K562 (cell line): Measurements from ENCODE around the gene CRIP1. TPM values are rescaled to one million over a fixed set of nuclear protein-coding genes. Genes with fewer than 3 reads are reported as not detected.

Source experiments
- ATAC-seq: fragments of 200-7000 bp; cut with Tn5 transposase; 3 replicates; pipeline ENCODE4 v1.9.1; 2020; ENCODE audit warnings: moderate library complexity
- BruUV-seq: library from RNA; stranded (reverse); fragments of 400-500 nt; replicated peaks from 2 replicates; lab custom pipeline; 2021; lab: Mats Ljungman, UMichigan
- CTCF ChIA-PET: fragments of 300-600 bp; formaldehyde crosslinking; extraction: SDS; loops from one replicate; lab custom pipeline; 2021; ENCODE audit warnings: low intra/inter-chr PET ratio; lab: Yijun Ruan, JAX
- POLR2A ChIA-PET: fragments of 300-600, 350-650 bp; sonication (Branson Sonifier 250); formaldehyde crosslinking; extraction: SDS; loops from one replicate; lab custom pipeline; 2021; ENCODE audit warnings: antibody characterized with exemption, inconsistent platforms; lab: Yijun Ruan, JAX
- DNase-seq, 4 experiments: peaks; one replicate each; pipeline versions ENCODE4 v3.0.0 to v3.0.0-alpha.2; 2011 to 2018; ENCODE audit warnings: low spot score in 3 of 4, mixed read lengths in 3 of 4; ENCODE audit errors: extremely low read depth in 1 of 4
- FAIRE-seq: peaks from 2 replicates; lab custom pipeline; 2011; peaks lifted over from hg19 to GRCh38; lab: Jason Lieb, UNC
- H2AFZ ChIP-seq: 2 replicates; pipeline ENCODE4 v1.6.0; 2011; ENCODE audit warnings: low read depth, low read length, control low read depth, inconsistent platforms
- H3K27ac ChIP-seq: fragments of 200-600 bp; 3 replicates; pipeline ENCODE4 v1.8.0; 2011; ENCODE audit warnings: low read depth, mild to moderate bottlenecking, control low read depth, inconsistent platforms, low read length, moderate library complexity, mixed read lengths; ENCODE audit errors: extremely low read depth
- H3K27me3 ChIP-seq, 2 experiments: fragments of 300-600 bp in 1 of 2; 2 replicates in 1 of 2; 3 replicates in 1 of 2; pipeline versions ENCODE4 v1.6.0 to v1.8.0; 2011; ENCODE audit warnings: inconsistent platforms in 2 of 2, low read length in 2 of 2, mild to moderate bottlenecking in 1 of 2, mixed read lengths in 1 of 2, moderate library complexity in 1 of 2; ENCODE audit not compliant: control insufficient read depth in 2 of 2, insufficient read depth in 2 of 2
- H3K36me3 ChIP-seq: fragments of 300-600 bp; 3 replicates; pipeline ENCODE4 v1.8.0; 2011; ENCODE audit warnings: mild to moderate bottlenecking, low read length, inconsistent platforms; ENCODE audit not compliant: control insufficient read depth, insufficient read depth
- H3K4me1 ChIP-seq, 2 experiments: fragments of 200-600 bp in 1 of 2; replicated peaks in 1 of 2; 2 replicates in 1 of 2; 3 replicates in 1 of 2; pipeline versions ENCODE4 v1.5.1 to v1.8.0; 2011; ENCODE audit warnings: inconsistent platforms in 2 of 2, low read length in 2 of 2, mild to moderate bottlenecking in 1 of 2, mixed read lengths in 1 of 2, moderate library complexity in 1 of 2; ENCODE audit not compliant: control insufficient read depth in 2 of 2, insufficient read depth in 2 of 2
- H3K4me2 ChIP-seq: 2 replicates; pipeline ENCODE4 v1.6.1; 2011; ENCODE audit warnings: low read length, control low read depth, inconsistent platforms, mixed read lengths; ENCODE audit not compliant: insufficient read depth
- H3K4me3 ChIP-seq: fragments of 200-600 bp; sonication (generic), shearing (Covaris generic); 2 replicates; pipeline ENCODE4 v1.5.1; 2016; ENCODE audit warnings: control low read depth, inconsistent platforms
- H3K79me2 ChIP-seq: fragments of 200-600 bp; 3 replicates; pipeline ENCODE4 v1.8.0; 2011; ENCODE audit warnings: low read length, inconsistent platforms; ENCODE audit not compliant: control insufficient read depth, insufficient read depth
- H3K9ac ChIP-seq, 2 experiments: 2 replicates each; pipeline versions ENCODE4 v1.6.0 to v1.6.1; 2011; ENCODE audit warnings: low read depth in 2 of 2, low read length in 2 of 2, control low read depth in 1 of 2, inconsistent platforms in 1 of 2, mild to moderate bottlenecking in 1 of 2, mixed read lengths in 1 of 2; ENCODE audit not compliant: insufficient read depth in 1 of 2
- H3K9me1 ChIP-seq: one replicate; pipeline ENCODE4 v1.6.0; 2011; ENCODE audit warnings: inconsistent platforms, mild to moderate bottlenecking, low read length, moderate library complexity; ENCODE audit not compliant: control insufficient read depth, insufficient read depth
- H3K9me3 ChIP-seq: replicated peaks from 2 replicates; pipeline ENCODE4 v1.5.1; 2011; ENCODE audit warnings: low read depth, low read length, inconsistent platforms; ENCODE audit not compliant: control insufficient read depth, insufficient read depth
- H4K20me1 ChIP-seq: replicated peaks from 2 replicates; pipeline ENCODE4 v1.6.1; 2011; ENCODE audit warnings: low read length, inconsistent platforms, mixed read lengths; ENCODE audit not compliant: control insufficient read depth, insufficient read depth
- DNMT1 ChIP-seq: fragments of 450-650 bp; IDR thresholded peaks from 2 replicates; pipeline ENCODE4 v1.6.1; 2016; ENCODE audit warnings: antibody characterized with exemption, mild to moderate bottlenecking
- JUN ChIP-seq, 2 experiments: sonication (generic) in 1 of 2; formaldehyde crosslinking in 1 of 2; IDR thresholded peaks; 2 replicates each; pipeline versions ENCODE4 v1.6.1 to v1.8.0; 2012 to 2022; ENCODE audit warnings: borderline replicate concordance in 2 of 2, mild to moderate bottlenecking in 2 of 2, improper control_type of control experiment in 1 of 2, low read depth in 1 of 2, low read length in 1 of 2, missing genetic modification reagents in 1 of 2
- MCM3 ChIP-seq: fragments of 450-650 bp; IDR thresholded peaks from 2 replicates; pipeline ENCODE4 v1.6.1; 2016
- POLR2G ChIP-seq: fragments of 200-400 bp; formaldehyde crosslinking; IDR thresholded peaks from 2 replicates; pipeline ENCODE4 v1.6.1; 2017; ENCODE audit warnings: low read depth, mild to moderate bottlenecking, antibody characterized with exemption, low read length, moderate library complexity
- SLC30A9 ChIP-seq: fragments of 250-450 bp; sonication (Bioruptor Pico); IDR thresholded peaks from 2 replicates; pipeline ENCODE4 v1.8.0; 2022; ENCODE audit warnings: mild to moderate bottlenecking, moderate library complexity
- SMARCA5 ChIP-seq: fragments of 450-650 bp; IDR thresholded peaks from 2 replicates; pipeline ENCODE4 v1.6.1; 2016
- SRSF7 ChIP-seq: fragments of 200-400 bp; formaldehyde crosslinking; optimal IDR thresholded peaks from 2 replicates; pipeline ENCODE3; 2017; ENCODE audit warnings: mild to moderate bottlenecking, low read depth, low read length
- WGBS: fragments of 100-300 bp; shearing (Covaris generic); methylation state at CpG from one replicate; pipeline ENCODE4 v1.1.6; 2016; ENCODE audit warnings: low coverage, mixed read lengths; ENCODE audit not compliant: insufficient coverage; ENCODE audit errors: missing lambda C conversion rate; 5-methylcytosine and 5-hydroxymethylcytosine counted together
- in situ Hi-C: fragments of 300-500 bp; cut with MboI; formaldehyde crosslinking; loops from 4 replicates; pipeline ENCODE4 v1.15.0; 2018; ENCODE audit warnings: inconsistent platforms, mixed read lengths
- intact Hi-C: fragments of 100-400 bp; cut with micrococcal nuclease; formaldehyde crosslinking; loops from 2 replicates; pipeline ENCODE4 v1.14.2; 2022
- polyA plus RNA-seq, 8 experiments: library from polyadenylated mRNA; depleted of rRNA in 4 of 8; stranded (reverse) in 5 of 8; unstranded in 3 of 8; fragments of >200 nt; fragmentation: Nextera tagmentation in 2 of 8; fragmentation: Illumina TruSeq in 1 of 8; extraction: Ambion mirVana in 2 of 8; extraction: Trizol in 1 of 8; gene quantifications; 2 replicates each; pipeline versions ENCODE4 v1.2.1 to v1.2.3, GENCODE V29; 2011 to 2014; ENCODE audit warnings: inconsistent platforms in 1 of 8, missing spikeins in 1 of 8
- total RNA-seq, 7 experiments: library from RNA; depleted of rRNA in 6 of 7; stranded (reverse); fragments of >200 nt in 6 of 7; fragmentation: Illumina TruSeq in 2 of 7; extraction: Trizol in 2 of 7; gene quantifications; 2 replicates each; pipeline versions ENCODE4 v1.2.1 to v1.2.3, GENCODE V29; 2011 to 2021; ENCODE audit warnings: low replicate concordance in 1 of 7
- TF ChIP-seq, protein P1 (sequence below): fragments of 200-800 bp; sonication (Bioruptor generic); IDR thresholded peaks from 2 replicates; pipeline ENCODE4 v1.6.1; 2016; ENCODE audit warnings: missing genetic modification characterization, missing compliant biosample characterization
- TF ChIP-seq, protein P2 (sequence below): fragments of 450-650 bp; IDR thresholded peaks from 2 replicates; pipeline ENCODE4 v1.6.1; 2017; ENCODE audit warnings: antibody characterized with exemption, mild to moderate bottlenecking

Gene CRIP1
- total and polyA plus RNA-seq, 9 of the 15 experiments (the other 6 are each of a cell fraction or from before 2014, with no cell fraction given) = 0.11 to 0.58 (median 0.14) TPM; not detected in 6

DNA sequence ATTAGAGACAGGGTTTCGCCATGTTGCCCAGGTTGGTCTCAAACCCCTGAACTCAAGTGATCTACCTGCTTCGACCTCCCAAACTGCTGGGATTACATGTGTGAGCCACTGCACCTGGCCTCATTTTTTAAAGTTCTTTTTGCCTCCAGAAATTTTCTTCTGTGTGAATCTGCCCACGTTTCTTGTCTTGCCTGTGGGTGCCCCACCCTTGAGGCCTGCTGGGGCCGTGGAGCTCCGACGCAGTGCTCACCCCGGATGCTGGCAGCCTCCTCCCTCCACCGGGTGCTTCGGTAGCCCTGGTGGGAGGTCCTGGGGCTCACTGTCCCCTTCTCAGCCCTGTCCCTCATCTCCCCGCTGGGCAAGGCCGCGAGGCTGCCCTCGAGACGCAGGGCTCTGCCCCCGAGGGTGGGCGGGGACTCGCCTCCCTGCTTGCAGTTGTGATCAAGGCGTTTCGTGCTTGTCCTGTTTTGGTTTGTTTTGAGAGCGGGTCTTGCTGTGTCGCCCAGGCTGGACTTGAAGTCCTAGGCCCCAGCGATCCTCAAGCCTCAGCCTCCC lies 31.5 kb upstream of the CRIP1 start (continued):
- TF ChIP-seq DNMT1 = no peak
- no peak for TF ChIP-seq MCM3

DNA sequence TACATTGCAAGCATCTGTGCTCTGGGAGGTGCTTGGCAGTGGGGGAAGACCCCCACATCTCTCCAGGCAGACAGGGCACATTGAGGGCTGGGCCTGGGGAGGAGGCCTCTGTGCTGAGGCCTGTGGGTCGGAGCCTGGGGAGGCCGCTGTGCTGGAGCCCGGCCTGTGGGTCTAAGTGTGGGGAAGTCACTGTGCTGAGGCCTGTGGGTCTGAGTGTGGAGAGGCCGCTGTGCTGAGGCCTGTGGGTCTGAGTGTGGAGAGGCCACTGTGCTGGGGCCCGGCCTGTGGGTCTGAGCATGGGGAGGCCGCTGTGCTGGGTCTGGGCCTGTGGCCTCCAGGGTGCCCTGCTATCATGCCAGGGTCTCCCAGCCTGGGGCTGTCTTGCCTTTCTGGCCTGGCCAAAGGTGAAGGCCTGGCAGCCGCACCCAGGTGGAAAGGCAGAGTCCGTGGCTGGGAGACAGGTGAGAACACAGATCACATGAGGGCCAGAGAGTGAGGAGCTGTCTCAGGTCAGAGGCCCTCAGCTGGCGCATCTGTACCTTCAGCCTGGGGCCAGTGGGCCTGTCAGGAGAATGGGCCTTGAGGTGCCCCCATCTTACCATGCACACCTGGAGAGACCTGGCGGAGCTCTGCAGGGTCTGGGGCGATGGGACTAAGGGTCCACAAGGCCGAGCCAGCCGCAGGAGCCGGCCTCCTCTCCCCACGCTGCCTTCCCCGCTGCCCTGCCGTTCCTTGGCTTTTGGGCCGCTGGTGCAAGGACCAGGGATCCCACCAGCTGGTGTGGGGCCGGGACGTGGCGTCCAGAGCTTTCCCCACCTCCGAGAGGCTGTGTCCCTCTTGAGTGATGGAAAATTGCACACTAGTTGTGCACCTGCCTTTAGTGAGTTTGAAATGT lies 30.7 kb upstream of the CRIP1 start:
- peaks cover 64% of the 10 kb centered on the region; the same call in 1 of the 3 replicates for H3K36me3 ChIP-seq
- no peaks in the 10 kb centered on the region for H3K9me1 ChIP-seq
- H2AFZ ChIP-seq = no peak overlapping the region
- in situ Hi-C loops (no loop called here), intact Hi-C loops (no loop called here)
- H3K4me2 ChIP-seq = no peak overlapping the region
- no peaks in the 10 kb centered on the region for H3K79me2 ChIP-seq
- TF ChIP-seq, protein P1, sequence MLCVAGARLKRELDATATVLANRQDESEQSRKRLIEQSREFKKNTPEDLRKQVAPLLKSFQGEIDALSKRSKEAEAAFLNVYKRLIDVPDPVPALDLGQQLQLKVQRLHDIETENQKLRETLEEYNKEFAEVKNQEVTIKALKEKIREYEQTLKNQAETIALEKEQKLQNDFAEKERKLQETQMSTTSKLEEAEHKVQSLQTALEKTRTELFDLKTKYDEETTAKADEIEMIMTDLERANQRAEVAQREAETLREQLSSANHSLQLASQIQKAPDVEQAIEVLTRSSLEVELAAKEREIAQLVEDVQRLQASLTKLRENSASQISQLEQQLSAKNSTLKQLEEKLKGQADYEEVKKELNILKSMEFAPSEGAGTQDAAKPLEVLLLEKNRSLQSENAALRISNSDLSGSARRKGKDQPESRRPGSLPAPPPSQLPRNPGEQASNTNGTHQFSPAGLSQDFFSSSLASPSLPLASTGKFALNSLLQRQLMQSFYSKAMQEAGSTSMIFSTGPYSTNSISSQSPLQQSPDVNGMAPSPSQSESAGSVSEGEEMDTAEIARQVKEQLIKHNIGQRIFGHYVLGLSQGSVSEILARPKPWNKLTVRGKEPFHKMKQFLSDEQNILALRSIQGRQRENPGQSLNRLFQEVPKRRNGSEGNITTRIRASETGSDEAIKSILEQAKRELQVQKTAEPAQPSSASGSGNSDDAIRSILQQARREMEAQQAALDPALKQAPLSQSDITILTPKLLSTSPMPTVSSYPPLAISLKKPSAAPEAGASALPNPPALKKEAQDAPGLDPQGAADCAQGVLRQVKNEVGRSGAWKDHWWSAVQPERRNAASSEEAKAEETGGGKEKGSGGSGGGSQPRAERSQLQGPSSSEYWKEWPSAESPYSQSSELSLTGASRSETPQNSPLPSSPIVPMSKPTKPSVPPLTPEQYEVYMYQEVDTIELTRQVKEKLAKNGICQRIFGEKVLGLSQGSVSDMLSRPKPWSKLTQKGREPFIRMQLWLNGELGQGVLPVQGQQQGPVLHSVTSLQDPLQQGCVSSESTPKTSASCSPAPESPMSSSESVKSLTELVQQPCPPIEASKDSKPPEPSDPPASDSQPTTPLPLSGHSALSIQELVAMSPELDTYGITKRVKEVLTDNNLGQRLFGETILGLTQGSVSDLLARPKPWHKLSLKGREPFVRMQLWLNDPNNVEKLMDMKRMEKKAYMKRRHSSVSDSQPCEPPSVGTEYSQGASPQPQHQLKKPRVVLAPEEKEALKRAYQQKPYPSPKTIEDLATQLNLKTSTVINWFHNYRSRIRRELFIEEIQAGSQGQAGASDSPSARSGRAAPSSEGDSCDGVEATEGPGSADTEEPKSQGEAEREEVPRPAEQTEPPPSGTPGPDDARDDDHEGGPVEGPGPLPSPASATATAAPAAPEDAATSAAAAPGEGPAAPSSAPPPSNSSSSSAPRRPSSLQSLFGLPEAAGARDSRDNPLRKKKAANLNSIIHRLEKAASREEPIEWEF (CRISPR knock-in tag) = no peak
- no peak for TF ChIP-seq JUN (IDR thresholded peaks at IDR 0.05; ENCODE audit: borderline replicate concordance, low read depth, low read length)
- TF ChIP-seq JUN (CRISPR knock-in tag; IDR thresholded peaks at IDR 0.05; ENCODE audit: borderline replicate concordance) = no peak
- no peak for TF ChIP-seq SMARCA5
- no peak for TF ChIP-seq SLC30A9 (CRISPR knock-in tag)
- TF ChIP-seq POLR2G = peak; percentile 41; the same call in 1 of the 2 replicates
- TF ChIP-seq SRSF7 = no peak
- TF ChIP-seq, protein P2, sequence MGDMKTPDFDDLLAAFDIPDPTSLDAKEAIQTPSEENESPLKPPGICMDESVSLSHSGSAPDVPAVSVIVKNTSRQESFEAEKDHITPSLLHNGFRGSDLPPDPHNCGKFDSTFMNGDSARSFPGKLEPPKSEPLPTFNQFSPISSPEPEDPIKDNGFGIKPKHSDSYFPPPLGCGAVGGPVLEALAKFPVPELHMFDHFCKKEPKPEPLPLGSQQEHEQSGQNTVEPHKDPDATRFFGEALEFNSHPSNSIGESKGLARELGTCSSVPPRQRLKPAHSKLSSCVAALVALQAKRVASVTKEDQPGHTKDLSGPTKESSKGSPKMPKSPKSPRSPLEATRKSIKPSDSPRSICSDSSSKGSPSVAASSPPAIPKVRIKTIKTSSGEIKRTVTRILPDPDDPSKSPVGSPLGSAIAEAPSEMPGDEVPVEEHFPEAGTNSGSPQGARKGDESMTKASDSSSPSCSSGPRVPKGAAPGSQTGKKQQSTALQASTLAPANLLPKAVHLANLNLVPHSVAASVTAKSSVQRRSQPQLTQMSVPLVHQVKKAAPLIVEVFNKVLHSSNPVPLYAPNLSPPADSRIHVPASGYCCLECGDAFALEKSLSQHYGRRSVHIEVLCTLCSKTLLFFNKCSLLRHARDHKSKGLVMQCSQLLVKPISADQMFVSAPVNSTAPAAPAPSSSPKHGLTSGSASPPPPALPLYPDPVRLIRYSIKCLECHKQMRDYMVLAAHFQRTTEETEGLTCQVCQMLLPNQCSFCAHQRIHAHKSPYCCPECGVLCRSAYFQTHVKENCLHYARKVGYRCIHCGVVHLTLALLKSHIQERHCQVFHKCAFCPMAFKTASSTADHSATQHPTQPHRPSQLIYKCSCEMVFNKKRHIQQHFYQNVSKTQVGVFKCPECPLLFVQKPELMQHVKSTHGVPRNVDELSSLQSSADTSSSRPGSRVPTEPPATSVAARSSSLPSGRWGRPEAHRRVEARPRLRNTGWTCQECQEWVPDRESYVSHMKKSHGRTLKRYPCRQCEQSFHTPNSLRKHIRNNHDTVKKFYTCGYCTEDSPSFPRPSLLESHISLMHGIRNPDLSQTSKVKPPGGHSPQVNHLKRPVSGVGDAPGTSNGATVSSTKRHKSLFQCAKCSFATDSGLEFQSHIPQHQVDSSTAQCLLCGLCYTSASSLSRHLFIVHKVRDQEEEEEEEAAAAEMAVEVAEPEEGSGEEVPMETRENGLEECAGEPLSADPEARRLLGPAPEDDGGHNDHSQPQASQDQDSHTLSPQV = no peak
- no peaks in the 10 kb centered on the region for H4K20me1 ChIP-seq
- POLR2A ChIA-PET = interaction anchor here (0.6 to 1.7 kb wide), 3 partner anchors 16 to 30 kb away, joined by 3 to 5 read pairs (median 3); no protein-coding TSS in a partner anchor
- no TSS peak for BruUV-seq
- DNase-seq (no peak), FAIRE-seq (no peak), ATAC-seq (no peak)
- no peak overlapping the region for H3K27ac ChIP-seq
- H3K9ac ChIP-seq = no peak overlapping the region; a peak in 1 of 4 replicates
- no peak overlapping the region for H3K4me3 ChIP-seq
- H3K27me3 ChIP-seq = no peaks in the 10 kb centered on the region
- no peaks in the 10 kb centered on the region for H3K9me3 ChIP-seq
- CTCF ChIA-PET = no interaction called here
- H3K4me1 ChIP-seq = peaks cover 0 to 9% of the 10 kb centered on the region in 2 experiments; a peak in 2 of 5 replicates
- WGBS = 87% methylated on average over 14 of the region's 22 CpGs
